HEK293 (cell line): ENCODE results near the gene EEFSEC.

ENCODE experiments used
- CTCF ChIA-PET: fragments of 350-600 bp; formaldehyde crosslinking; extraction: SDS; loops from one replicate; lab custom pipeline; 2021; ENCODE audit warnings: antibody characterized with exemption; lab: Yijun Ruan, JAX
- POLR2A ChIA-PET: fragments of 300-600 bp; formaldehyde crosslinking; extraction: SDS; loops from one replicate; lab custom pipeline; 2020; ENCODE audit warnings: antibody characterized with exemption, inconsistent platforms; lab: Yijun Ruan, JAX
- H3K27ac ChIP-seq: fragments of 200-500 bp; sonication (Bioruptor generic); 2 replicates; pipeline ENCODE4 v1.5.1; 2014; ENCODE audit warnings: low read depth, low read length, control low read depth, inconsistent platforms; ENCODE audit errors: extremely low read depth
- H3K36me3 ChIP-seq, 2 experiments: fragments of 200-500 bp in 1 of 2; sonication (Bioruptor generic) in 1 of 2; 1 replicate in 1 of 2; 2 replicates in 1 of 2; pipeline ENCODE4 v1.5.1; 2014 to 2017; ENCODE audit warnings: inconsistent platforms in 2 of 2, low read length in 2 of 2; ENCODE audit not compliant: control insufficient read depth in 2 of 2, insufficient read depth in 1 of 2
- H3K4me1 ChIP-seq: fragments of 200-500 bp; sonication (Bioruptor generic); 2 replicates; pipeline ENCODE4 v1.5.1; 2014; ENCODE audit warnings: mild to moderate bottlenecking, low read length, inconsistent platforms; ENCODE audit not compliant: control insufficient read depth, insufficient read depth
- H3K4me3 ChIP-seq: 2 replicates; pipeline ENCODE4 v1.5.1; 2011; ENCODE audit warnings: low read depth, mild to moderate bottlenecking, control low read depth, low read length, moderate library complexity
- H3K9me3 ChIP-seq: fragments of 200-500 bp; sonication (Bioruptor generic); 2 replicates; pipeline ENCODE4 v1.5.1; 2014; ENCODE audit warnings: low read depth, low read length, inconsistent platforms; ENCODE audit not compliant: control insufficient read depth, insufficient read depth
- BCL11A ChIP-seq: fragments of 450-650 bp; formaldehyde crosslinking; IDR thresholded peaks from 2 replicates; pipeline ENCODE4 v1.5.1; 2016; ENCODE audit warnings: low read depth, missing biosample characterization, missing genetic modification characterization
- GLIS1 ChIP-seq: fragments of 450-650 bp; formaldehyde crosslinking; IDR thresholded peaks from 2 replicates; pipeline ENCODE4 v1.5.1; 2016; ENCODE audit warnings: missing biosample characterization, missing genetic modification characterization
- IKZF3 ChIP-seq: fragments of 450-650 bp; IDR thresholded peaks from 2 replicates; pipeline ENCODE4 v1.5.0; 2018; ENCODE audit warnings: missing biosample characterization, mild to moderate bottlenecking, missing genetic modification characterization, moderate library complexity
- KLF7 ChIP-seq: fragments of 450-650 bp; formaldehyde crosslinking; IDR thresholded peaks from 2 replicates; pipeline ENCODE4 v1.5.1; 2016; ENCODE audit warnings: missing biosample characterization, missing genetic modification characterization, borderline replicate concordance
- PRDM1 ChIP-seq: fragments of 450-650 bp; formaldehyde crosslinking; IDR thresholded peaks from 2 replicates; pipeline ENCODE4; 2016; ENCODE audit warnings: missing biosample characterization, missing genetic modification characterization
- SALL2 ChIP-seq: fragments of 450-650 bp; formaldehyde crosslinking; IDR thresholded peaks from 2 replicates; pipeline ENCODE4 v1.5.0; 2017; ENCODE audit warnings: missing biosample characterization, mild to moderate bottlenecking, missing genetic modification characterization, borderline replicate concordance
- ZBTB1 ChIP-seq: fragments of 450-650 bp; formaldehyde crosslinking; IDR thresholded peaks from 2 replicates; pipeline ENCODE4 v1.5.1; 2016; ENCODE audit warnings: missing biosample characterization, missing genetic modification characterization
- ZBTB20 ChIP-seq: fragments of 450-650 bp; formaldehyde crosslinking; IDR thresholded peaks from 2 replicates; pipeline ENCODE4 v1.5.1; 2016; ENCODE audit warnings: missing biosample characterization, missing genetic modification characterization
- ZBTB48 ChIP-seq: fragments of 450-650 bp; formaldehyde crosslinking; IDR thresholded peaks from 2 replicates; pipeline ENCODE4 v1.5.1; 2016; ENCODE audit warnings: missing biosample characterization, missing genetic modification characterization
- ZBTB49 ChIP-seq: fragments of 450-650 bp; formaldehyde crosslinking; IDR thresholded peaks from 2 replicates; pipeline ENCODE4 v1.5.1; 2016; ENCODE audit warnings: missing biosample characterization, missing genetic modification characterization, low read depth
- ZNF184 ChIP-seq: fragments of 450-650 bp; IDR thresholded peaks from 2 replicates; pipeline ENCODE4 v1.5.1; 2018; ENCODE audit warnings: missing biosample characterization, mild to moderate bottlenecking, missing genetic modification characterization
- ZNF19 ChIP-seq: fragments of 450-650 bp; formaldehyde crosslinking; IDR thresholded peaks from 2 replicates; pipeline ENCODE4; 2016; ENCODE audit warnings: missing biosample characterization, missing genetic modification characterization, low read depth
- ZNF292 ChIP-seq: fragments of 450-650 bp; formaldehyde crosslinking; IDR thresholded peaks from 2 replicates; pipeline ENCODE4 v1.5.1; 2016; ENCODE audit warnings: low read depth, missing biosample characterization, missing genetic modification characterization, borderline replicate concordance
- ZNF391 ChIP-seq: fragments of 450-650 bp; formaldehyde crosslinking; IDR thresholded peaks from 2 replicates; pipeline ENCODE4 v1.5.1; 2016; ENCODE audit warnings: low read depth, missing biosample characterization, missing genetic modification characterization, borderline replicate concordance
- ZNF449 ChIP-seq: fragments of 450-650 bp; formaldehyde crosslinking; IDR thresholded peaks from 2 replicates; pipeline ENCODE4 v1.5.1; 2017; ENCODE audit warnings: missing biosample characterization, mild to moderate bottlenecking, missing genetic modification characterization, moderate library complexity
- ZNF510 ChIP-seq: fragments of 450-650 bp; formaldehyde crosslinking; IDR thresholded peaks from 2 replicates; pipeline ENCODE4 v1.5.1; 2018; ENCODE audit warnings: mild to moderate bottlenecking, missing genetic modification characterization, missing biosample characterization; ENCODE audit not compliant: insufficient replicate concordance
- ZNF549 ChIP-seq: fragments of 450-650 bp; IDR thresholded peaks from 2 replicates; pipeline ENCODE4 v1.5.1; 2018; ENCODE audit warnings: missing biosample characterization, missing genetic modification characterization, mild to moderate bottlenecking, inconsistent platforms, moderate library complexity
- ZNF658 ChIP-seq: fragments of 450-650 bp; formaldehyde crosslinking; IDR thresholded peaks from 2 replicates; pipeline ENCODE4; 2016; ENCODE audit warnings: missing biosample characterization, missing genetic modification characterization
- ZSCAN18 ChIP-seq: fragments of 450-650 bp; formaldehyde crosslinking; IDR thresholded peaks from 2 replicates; pipeline ENCODE4 v1.5.1; 2016; ENCODE audit warnings: missing biosample characterization, missing genetic modification characterization
- TF ChIP-seq, protein P1 (sequence below): fragments of 450-650 bp; formaldehyde crosslinking; IDR thresholded peaks from 2 replicates; pipeline ENCODE4 v1.5.1; 2016; ENCODE audit warnings: missing biosample characterization, missing genetic modification characterization

EEFSEC gene

GRCh38 chr3:128341659-128342395 lies 188.5 kb downstream of the EEFSEC start:
- H3K9me3 ChIP-seq = no peaks in the 10 kb centered on the region
- H3K36me3 ChIP-seq = peaks cover 0 to 11% of the 10 kb centered on the region in 2 experiments; a peak in 1 of 3 replicates
- TF ChIP-seq BCL11A (tag by site-specific recombination) (no peak), ZNF292 (tag by site-specific recombination) (no peak), ZBTB1 (no peak), ZBTB49 (tag by site-specific recombination) (no peak), ZNF449 (tag by site-specific recombination) (no peak), ZNF549 (tag by site-specific recombination) (no peak), ZBTB20 (tag by site-specific recombination) (no peak), PRDM1 (tag by site-specific recombination) (no peak), ZNF658 (tag by site-specific recombination) (no peak), ZNF19 (tag by site-specific recombination) (no peak), ZSCAN18 (tag by site-specific recombination) (no peak), IKZF3 (tag by site-specific recombination) (no peak), ZNF391 (no peak), GLIS1 (tag by site-specific recombination) (no peak), KLF7 (no peak), ZNF184 (tag by site-specific recombination) (no peak), ZBTB48 (tag by site-specific recombination) (no peak), SALL2 (tag by site-specific recombination) (no peak), ZNF510 (tag by site-specific recombination) (no peak)
- TF ChIP-seq, protein P1, sequence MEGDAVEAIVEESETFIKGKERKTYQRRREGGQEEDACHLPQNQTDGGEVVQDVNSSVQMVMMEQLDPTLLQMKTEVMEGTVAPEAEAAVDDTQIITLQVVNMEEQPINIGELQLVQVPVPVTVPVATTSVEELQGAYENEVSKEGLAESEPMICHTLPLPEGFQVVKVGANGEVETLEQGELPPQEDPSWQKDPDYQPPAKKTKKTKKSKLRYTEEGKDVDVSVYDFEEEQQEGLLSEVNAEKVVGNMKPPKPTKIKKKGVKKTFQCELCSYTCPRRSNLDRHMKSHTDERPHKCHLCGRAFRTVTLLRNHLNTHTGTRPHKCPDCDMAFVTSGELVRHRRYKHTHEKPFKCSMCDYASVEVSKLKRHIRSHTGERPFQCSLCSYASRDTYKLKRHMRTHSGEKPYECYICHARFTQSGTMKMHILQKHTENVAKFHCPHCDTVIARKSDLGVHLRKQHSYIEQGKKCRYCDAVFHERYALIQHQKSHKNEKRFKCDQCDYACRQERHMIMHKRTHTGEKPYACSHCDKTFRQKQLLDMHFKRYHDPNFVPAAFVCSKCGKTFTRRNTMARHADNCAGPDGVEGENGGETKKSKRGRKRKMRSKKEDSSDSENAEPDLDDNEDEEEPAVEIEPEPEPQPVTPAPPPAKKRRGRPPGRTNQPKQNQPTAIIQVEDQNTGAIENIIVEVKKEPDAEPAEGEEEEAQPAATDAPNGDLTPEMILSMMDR (tag by site-specific recombination) = no peak
- H3K27ac ChIP-seq = no peak overlapping the region
- H3K4me3 ChIP-seq = no peak overlapping the region
- POLR2A ChIA-PET = no interaction called here
- CTCF ChIA-PET = interaction anchor here (1.1 kb wide), 1 partner anchor 115 kb away, joined by 3 read pairs; no protein-coding TSS in a partner anchor
- H3K4me1 ChIP-seq = peaks cover 8% of the 10 kb centered on the region; the same call in 1 of the 2 replicates
